ENCODE data around the gene ARHGAP26.

The ARHGAP26 gene

DNA sequence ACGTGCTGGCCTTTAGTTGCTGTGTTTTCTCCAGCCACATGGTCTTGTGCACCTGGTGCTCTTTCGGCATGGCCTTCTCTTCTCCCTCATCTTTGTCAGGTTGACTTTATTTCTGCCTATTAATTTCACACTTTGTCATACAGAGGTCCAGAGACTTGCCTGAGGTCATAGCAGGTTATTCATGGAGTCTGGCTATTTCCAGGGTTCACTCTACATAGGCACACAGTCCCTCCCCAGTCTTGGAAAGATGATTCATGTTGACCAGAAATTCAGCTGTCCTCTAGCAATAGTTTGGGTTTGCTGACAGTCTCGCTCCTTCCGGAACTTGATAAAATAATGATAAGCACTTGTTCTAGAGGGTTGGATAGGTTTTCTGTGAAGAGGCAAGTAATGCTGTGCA lies 81.6 kb downstream of the ARHGAP26 start:
- TF ChIP-seq, protein P1, sequence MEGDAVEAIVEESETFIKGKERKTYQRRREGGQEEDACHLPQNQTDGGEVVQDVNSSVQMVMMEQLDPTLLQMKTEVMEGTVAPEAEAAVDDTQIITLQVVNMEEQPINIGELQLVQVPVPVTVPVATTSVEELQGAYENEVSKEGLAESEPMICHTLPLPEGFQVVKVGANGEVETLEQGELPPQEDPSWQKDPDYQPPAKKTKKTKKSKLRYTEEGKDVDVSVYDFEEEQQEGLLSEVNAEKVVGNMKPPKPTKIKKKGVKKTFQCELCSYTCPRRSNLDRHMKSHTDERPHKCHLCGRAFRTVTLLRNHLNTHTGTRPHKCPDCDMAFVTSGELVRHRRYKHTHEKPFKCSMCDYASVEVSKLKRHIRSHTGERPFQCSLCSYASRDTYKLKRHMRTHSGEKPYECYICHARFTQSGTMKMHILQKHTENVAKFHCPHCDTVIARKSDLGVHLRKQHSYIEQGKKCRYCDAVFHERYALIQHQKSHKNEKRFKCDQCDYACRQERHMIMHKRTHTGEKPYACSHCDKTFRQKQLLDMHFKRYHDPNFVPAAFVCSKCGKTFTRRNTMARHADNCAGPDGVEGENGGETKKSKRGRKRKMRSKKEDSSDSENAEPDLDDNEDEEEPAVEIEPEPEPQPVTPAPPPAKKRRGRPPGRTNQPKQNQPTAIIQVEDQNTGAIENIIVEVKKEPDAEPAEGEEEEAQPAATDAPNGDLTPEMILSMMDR (IDR thresholded peaks at IDR 0.05; ENCODE audit: low read length, missing control alignments): no peak
- DNase-seq (ENCODE audit: low read depth): no peak
- H3K4me3 ChIP-seq (replicated peaks; ENCODE audit: low read depth, low read length): no peak overlapping the region

DNA sequence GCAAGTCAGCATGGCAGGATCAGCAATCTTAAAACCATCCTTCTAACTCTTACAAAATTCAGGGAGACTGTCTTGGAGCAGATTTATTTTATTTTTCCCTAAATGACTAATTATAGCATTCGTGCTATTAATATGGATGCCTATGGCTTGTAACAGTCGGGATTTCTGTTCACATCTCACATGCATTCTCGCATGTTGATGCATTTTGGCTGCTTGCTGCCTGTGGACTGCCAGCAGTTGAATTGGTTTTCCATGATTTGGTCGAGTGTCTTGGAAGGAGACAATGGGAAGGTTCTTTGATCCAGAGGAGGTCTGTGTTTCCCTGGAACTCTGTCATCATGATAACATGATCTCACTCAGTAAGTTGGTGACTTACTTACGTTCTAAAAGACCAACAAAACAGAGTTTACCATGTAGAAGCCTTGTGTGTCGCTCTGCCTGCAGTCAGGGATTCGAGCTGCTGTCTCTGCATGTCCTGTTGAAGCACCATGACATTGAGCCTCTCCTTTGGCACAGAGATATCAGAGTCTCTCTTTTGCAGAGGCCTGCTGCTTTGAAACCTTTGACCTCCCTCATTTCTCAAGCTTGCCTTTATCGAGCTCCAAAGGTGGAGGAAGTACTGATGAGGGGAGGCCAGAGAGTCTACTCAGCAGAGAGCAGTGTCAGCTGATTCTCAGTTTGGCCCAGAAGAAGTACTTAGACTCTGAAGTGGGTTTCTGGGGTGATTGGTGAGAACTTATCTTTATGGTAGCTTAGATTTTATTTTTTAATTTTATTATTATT lies 82.4 kb downstream of the ARHGAP26 start:
- no peak for DNase-seq (ENCODE audit: low read depth)
- H3K4me3 ChIP-seq (replicated peaks; ENCODE audit: low read depth, low read length): no peak overlapping the region
- TF ChIP-seq, protein P1 (IDR thresholded peaks at IDR 0.05; ENCODE audit: low read length, missing control alignments): no peak

DNA sequence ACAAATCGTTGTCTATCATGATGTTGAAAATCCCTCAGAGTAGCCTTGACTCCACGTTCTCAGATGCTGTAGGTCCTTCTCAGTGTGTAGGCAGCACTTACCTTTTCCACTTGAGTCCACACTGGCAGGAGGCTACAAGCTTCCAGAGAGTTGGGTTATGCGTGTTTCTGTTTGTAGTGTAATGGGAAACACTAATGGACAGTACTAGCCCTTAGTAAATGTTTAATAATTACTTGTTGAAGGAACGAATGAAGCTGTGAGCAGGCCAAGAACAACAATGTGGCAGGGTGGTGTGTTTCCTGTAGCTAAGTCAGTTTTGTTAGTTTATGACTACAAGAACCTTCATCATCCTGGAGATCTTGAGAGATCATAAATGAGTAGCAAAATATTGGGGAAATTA lies 83.5 kb downstream of the ARHGAP26 start:
- no peak overlapping the region for H3K4me3 ChIP-seq (replicated peaks; ENCODE audit: low read depth, low read length)
- no peak for DNase-seq (ENCODE audit: low read depth)
- TF ChIP-seq, protein P1 (IDR thresholded peaks at IDR 0.05; ENCODE audit: low read length, missing control alignments): no peak

DNA sequence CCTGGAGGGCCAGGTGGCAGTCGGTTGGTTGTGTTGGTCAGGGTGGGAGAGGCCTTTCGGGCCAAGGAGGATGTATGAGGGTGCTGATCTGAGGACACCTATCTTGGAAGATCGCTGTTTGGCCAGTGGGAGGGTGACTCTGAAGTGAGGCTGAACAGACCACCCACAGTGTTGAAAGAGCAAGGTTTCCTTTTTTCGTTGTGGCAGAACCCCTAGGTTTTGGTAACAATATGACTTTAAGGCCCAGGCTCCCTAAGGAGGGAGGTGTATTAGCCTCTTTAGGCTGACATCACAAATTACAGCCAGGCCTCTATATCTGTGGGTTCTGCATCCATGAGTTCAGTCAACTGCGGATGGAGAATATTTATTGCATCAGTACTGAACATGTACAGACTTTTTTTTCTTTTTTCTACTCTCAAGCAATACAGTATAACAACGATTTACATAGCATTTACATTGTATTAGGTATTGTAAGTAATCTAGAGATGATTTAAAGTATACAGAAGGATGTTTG lies 86.1 kb downstream of the ARHGAP26 start:
- TF ChIP-seq, protein P1 (IDR thresholded peaks at IDR 0.05; ENCODE audit: low read length, missing control alignments): no peak
- DNase-seq (ENCODE audit: low read depth): no peak
- H3K4me3 ChIP-seq (replicated peaks; ENCODE audit: low read depth, low read length): no peak overlapping the region

DNA sequence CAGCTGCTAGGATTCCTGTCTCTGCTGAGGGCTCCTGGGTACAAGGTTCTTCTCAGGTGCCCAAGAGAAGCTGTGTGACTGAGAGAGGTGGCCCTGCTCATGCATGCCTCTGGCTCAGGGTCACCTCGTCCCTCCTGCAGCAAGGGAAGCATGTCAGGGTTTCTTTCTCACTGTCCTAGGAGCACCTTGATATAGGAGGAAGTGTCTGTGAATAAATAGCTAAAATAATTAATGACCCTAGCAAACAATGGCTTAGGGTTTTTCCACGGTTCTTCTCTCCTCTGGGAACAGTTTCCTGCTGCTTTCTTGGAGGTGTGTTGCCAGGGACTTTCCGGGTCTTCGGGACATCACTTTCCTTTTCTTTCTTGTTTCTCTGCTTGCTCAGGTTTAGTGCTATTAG lies 87.2 kb downstream of the ARHGAP26 start:
- DNase-seq (ENCODE audit: low read depth): no peak
- TF ChIP-seq, protein P1 (IDR thresholded peaks at IDR 0.05; ENCODE audit: low read length, missing control alignments): no peak
- no peak overlapping the region for H3K4me3 ChIP-seq (replicated peaks; ENCODE audit: low read depth, low read length)

DNA sequence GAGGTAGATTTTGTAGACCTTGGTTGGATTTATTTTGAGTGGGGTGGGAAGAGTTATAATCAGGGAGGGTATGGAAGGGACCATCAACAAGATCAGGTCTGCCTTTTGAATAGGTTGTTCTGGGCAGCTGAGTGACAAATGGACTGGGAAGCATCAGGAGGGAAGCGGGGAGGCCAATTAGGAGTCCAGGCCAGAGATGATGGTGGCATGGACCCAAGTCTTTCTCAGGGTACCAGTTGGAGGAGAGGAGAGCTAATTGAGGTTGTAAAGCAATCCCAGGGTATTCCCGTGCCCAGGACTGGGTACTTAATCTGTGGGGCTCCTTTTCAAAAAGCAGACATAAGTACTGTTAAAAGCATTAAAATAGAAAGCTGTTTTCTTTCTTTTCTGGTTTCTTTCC lies 88.9 kb downstream of the ARHGAP26 start:
- TF ChIP-seq, protein P1 (IDR thresholded peaks at IDR 0.05; ENCODE audit: low read length, missing control alignments): no peak
- no peak for DNase-seq (ENCODE audit: low read depth)
- H3K4me3 ChIP-seq (replicated peaks; ENCODE audit: low read depth, low read length): no peak overlapping the region

DNA sequence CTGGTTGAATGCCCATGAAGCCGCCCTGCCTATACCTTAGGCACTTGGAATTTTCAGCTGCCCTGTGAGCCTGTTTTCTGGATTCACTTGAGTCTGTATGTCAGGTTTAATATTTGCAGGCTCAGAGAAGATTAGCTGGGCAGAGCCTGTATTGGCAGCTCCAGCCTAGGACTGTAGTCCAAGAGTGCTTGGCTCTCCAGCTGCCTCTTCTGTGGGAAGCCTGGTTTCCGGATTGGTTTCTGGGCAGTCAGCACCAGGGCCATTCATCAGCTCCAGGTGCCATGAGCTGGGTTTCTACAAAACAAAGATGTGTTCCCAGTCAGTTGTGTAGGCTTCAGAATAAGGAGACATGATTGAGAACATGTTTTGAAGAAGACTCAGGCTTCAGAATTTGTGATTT lies 90.1 kb downstream of the ARHGAP26 start:
- no peak for DNase-seq (ENCODE audit: low read depth)
- no peak overlapping the region for H3K4me3 ChIP-seq (replicated peaks; ENCODE audit: low read depth, low read length)
- TF ChIP-seq, protein P1 (IDR thresholded peaks at IDR 0.05; ENCODE audit: low read length, missing control alignments): no peak

Data from fibroblast of pulmonary artery (primary cell).